NOMO-1 (cell line): Measurements from ENCODE around the gene CYB5R3.
"Not testable (repeated sequence)": the region's sequence is repeated elsewhere in the genome, so short reads cannot be mapped to it uniquely, and the experiment has no call there.

Source experiments
- DNase-seq, 2 experiments: peaks; one replicate each; lab custom pipeline; 2025; ENCODE audit not compliant: unreplicated experiment in 2 of 2; lab: John Stamatoyannopoulos, UW

The CYB5R3 gene

GRCh38 chr22:42577141-42577540, 72.1 kb downstream of the CYB5R3 start:
- DNase-seq: not testable (repeated sequence)

- DNase-seq: not testable (repeated sequence)
These were observed 73.1 kb downstream of the CYB5R3 start for GRCh38 chr22:42575996-42576574.

- DNase-seq: not testable (repeated sequence)
These were observed 74.7 kb downstream of the CYB5R3 start for GRCh38 chr22:42574468-42574867.

GRCh38 chr22:42574046-42574445, 75.1 kb downstream of the CYB5R3 start:
- not testable (repeated sequence) for DNase-seq

GRCh38 chr22:42571068-42571467, 78.1 kb downstream of the CYB5R3 start:
- DNase-seq: not testable (repeated sequence)

GRCh38 chr22:42570580-42570979, 78.6 kb downstream of the CYB5R3 start:
- not testable (repeated sequence) for DNase-seq

- DNase-seq: not testable (repeated sequence)
These were observed 81.2 kb downstream of the CYB5R3 start for GRCh38 chr22:42567950-42568349.
